Measurements from ENCODE around the gene TERT. TPM values are rescaled to one million over a fixed set of nuclear protein-coding genes. Genes with fewer than 3 reads are reported as not detected.
"Not testable (repeated sequence)": the region's sequence is repeated elsewhere in the genome, so short reads cannot be mapped to it uniquely, and the experiment has no call there.

The TERT gene
- total RNA-seq, 1 experiment from 2014 or later, result 0.42 TPM

DNA sequence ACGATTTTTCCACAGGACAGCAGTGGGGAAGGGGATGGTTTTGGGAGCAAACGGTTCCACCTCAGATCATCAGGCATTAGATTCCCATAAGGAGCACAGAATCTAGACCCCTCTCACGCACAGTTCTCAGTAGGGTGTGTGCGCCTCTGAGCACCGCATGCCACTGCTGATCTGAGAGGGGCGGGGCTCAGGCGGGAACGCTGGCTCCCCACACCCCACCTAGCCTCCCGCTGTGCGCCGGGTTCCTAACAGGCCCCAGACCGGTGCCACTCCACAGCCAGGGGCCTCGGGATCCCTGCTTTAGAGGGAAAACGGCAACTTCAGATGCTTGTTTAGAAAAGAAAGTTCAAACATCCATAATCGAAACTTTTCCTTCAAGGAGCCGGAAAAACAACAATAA is 20.4 kb downstream of the TERT start:
- DNase-seq (ENCODE audit: low read depth, low spot score), result no peak
- in situ Hi-C loops (cut with HindIII; ENCODE audit: low pct_unique_long_range_greater_than_20kb, low sequenced_read_pairs), result no loop called here

DNA sequence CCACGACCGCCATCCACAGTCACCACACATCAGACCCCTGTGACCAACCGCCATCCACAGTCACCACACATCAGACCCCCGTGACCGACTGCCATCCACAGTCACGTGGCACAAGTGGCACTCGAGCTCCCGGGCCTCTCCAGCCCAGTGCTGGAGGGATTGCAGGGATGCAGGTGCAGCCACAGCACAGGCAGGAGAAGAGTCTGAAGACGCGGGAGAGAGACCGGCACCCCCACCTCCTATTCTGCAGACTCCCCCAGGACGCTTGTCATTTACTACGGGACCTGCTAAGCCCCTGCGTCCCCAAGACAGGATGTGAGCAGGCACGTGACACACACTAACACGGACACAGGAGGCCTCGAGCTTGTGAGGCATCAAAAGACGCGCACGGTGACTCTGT is 21.1 kb downstream of the TERT start:
- no peak for DNase-seq (ENCODE audit: low read depth, low spot score)
- in situ Hi-C loops (cut with HindIII; ENCODE audit: low pct_unique_long_range_greater_than_20kb, low sequenced_read_pairs), result no loop called here

DNA sequence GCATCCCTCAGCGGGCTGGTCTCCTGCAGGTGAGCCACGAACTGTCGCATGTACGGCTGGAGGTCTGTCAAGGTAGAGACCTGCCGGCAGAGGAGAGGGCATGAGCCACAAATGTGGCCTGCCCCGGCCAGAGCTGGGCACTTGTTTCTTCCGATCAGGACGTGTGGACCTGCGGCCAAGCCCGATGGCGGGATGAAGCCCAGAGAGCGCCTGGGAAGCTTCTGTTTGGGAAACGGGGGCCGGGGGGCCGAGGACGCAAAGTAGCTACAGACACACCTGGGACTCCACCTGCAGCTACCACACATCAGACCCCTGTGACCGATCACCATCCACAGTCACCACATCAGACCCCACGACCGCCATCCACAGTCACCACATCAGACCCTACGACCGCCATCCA is 22.7 kb downstream of the TERT start:
- in situ Hi-C loops (cut with HindIII; ENCODE audit: low pct_unique_long_range_greater_than_20kb, low sequenced_read_pairs), result no loop called here
- no peak for DNase-seq (ENCODE audit: low read depth, low spot score)

GRCh38 chr5:1270933-1271914 is 23.6 kb downstream of the TERT start:
- DNase-seq (ENCODE audit: low read depth, low spot score), result no peak
- in situ Hi-C loops (cut with HindIII; ENCODE audit: low pct_unique_long_range_greater_than_20kb, low sequenced_read_pairs), result no loop called here

DNA sequence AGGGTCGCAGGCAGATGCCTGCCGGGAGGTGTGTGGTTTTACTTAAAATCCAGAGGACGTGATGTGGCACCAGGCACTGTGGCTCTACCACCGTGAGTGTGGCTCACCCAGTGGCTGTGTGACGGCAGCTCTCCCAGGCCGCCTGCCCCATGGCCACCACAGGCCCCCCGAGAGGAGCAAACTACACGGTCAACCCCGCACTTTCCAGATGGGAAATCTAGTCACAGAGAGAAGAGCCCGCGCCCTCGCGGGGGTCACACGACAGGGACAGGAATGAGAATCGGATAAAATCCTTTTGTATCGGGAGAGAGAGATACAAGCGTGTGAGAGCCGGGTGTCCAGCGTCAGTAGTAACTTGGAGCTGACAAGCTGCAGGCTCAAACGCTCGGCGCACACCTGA is 24.4 kb downstream of the TERT start:
- in situ Hi-C loops (cut with HindIII; ENCODE audit: low pct_unique_long_range_greater_than_20kb, low sequenced_read_pairs), result no loop called here
- DNase-seq (ENCODE audit: low read depth, low spot score), result no peak

DNA sequence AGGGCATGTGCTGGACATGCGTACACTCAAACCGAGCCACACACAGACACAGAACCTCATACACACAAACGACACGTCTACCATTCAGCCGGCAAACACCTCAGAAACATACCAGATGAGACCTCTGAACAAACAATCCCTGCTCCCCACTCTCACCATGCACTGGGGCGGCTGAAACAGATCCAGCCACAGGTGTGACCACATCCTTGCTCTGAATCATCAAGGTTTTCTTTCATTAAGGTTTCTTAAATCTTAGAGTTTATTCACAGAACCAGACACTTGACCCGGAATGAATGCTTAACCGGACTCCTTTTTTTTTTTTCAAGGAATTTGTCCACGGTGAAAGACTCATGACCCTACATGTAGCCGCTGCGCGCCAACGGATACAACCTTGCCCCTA is 26.2 kb downstream of the TERT start:
- DNase-seq (ENCODE audit: low read depth, low spot score), result no peak
- in situ Hi-C loops (cut with HindIII; ENCODE audit: low pct_unique_long_range_greater_than_20kb, low sequenced_read_pairs), result no loop called here

GRCh38 chr5:1268056-1268455 is 26.8 kb downstream of the TERT start:
- no peak for DNase-seq (ENCODE audit: low read depth, low spot score)
- in situ Hi-C loops (cut with HindIII; ENCODE audit: low pct_unique_long_range_greater_than_20kb, low sequenced_read_pairs), result no loop called here

DNA sequence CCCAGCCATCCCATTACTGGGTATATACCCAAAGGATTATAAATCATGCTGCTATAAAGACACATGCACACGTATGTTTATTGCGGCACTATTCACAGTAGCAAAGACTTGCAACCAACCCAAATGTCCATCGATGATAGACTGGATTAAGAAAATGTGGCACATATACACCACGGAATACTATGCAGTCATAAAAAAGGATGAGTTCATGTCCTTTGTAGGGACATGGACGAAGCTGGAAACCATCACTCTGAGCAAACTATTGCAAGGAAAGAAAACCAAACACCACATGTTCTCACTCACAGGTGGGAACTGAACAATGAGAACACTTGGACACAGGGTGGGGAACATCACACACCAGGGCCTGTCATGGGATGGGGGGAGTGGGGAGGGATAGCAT is 27.4 kb downstream of the TERT start:
- in situ Hi-C loops (cut with HindIII; ENCODE audit: low pct_unique_long_range_greater_than_20kb, low sequenced_read_pairs); DNase-seq (ENCODE audit: low read depth, low spot score): not testable (repeated sequence)

DNA sequence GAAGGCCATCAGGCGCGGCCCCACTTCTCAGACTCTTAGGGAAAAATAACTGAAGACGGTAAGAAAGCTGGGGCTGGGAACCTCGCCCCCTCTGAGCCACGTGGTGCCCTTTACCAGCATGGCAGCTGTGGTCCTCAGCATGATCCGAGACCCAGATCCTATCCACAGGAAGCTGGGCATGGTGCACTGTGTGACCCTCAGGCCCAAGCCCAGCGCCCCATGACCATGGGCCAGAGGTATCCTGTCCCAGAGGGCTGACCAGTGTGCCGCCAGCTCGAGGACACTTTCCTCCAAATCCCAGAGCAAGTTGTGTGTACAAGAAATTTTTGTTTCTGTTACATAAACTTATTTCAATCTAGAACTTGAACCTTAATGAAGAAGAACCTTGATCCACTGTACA is 28.1 kb downstream of the TERT start:
- in situ Hi-C loops (cut with HindIII; ENCODE audit: low pct_unique_long_range_greater_than_20kb, low sequenced_read_pairs), result no loop called here

DNA sequence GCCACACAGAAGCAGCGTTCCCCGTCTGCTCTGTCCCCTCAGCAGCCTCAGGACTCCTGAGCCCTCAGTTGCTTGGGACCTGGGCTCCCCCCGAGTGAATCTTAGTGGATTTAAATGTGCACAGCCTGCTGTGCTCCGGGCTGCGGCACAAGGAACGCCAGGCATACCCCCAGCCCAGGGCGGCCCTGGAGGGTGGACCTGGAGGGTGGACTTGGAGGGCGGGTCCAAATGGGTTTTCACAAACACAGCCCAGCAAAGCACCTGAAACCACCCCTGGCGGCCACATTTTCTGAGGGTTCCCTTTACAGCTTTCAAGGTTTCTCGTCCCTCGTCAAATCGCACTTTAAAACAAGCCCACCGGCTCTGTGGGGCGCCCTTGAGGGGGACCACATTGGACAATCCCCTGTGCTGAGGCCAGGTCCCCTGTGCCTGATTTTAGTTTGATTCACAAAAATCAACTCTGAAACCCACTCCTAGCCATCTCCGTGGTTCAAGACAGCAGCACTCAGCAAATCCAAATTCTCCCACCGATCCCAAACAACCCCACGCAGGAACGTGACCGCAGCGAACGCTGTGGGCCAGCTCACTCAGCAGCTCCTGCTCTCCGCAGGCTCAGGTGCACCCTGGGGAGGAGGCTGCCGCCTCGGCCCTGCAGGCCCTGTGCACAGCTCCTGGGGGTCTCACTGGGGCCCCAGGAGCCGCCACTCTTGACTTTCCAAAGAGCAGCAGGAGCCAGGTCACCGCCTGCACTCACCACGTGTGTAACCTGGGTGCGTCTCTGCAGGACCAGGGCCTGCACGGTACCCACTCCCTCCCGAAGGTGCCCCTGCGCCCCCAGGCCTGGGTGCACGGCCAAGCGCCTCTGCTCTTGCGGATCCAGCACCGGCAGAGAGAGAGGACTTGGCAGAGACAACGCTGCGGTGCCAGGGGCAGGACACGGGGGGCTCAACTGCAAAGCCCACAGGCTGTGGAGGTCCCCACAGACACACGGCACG is 29.1 kb downstream of the TERT start:
- in situ Hi-C loops (cut with HindIII; ENCODE audit: low pct_unique_long_range_greater_than_20kb, low sequenced_read_pairs), result no loop called here
- no peak for DNase-seq (ENCODE audit: low read depth, low spot score)

More for the DNA sequence above, 28.1 kb downstream of the TERT start:
- DNase-seq (ENCODE audit: low read depth, low spot score), result no peak

DNA sequence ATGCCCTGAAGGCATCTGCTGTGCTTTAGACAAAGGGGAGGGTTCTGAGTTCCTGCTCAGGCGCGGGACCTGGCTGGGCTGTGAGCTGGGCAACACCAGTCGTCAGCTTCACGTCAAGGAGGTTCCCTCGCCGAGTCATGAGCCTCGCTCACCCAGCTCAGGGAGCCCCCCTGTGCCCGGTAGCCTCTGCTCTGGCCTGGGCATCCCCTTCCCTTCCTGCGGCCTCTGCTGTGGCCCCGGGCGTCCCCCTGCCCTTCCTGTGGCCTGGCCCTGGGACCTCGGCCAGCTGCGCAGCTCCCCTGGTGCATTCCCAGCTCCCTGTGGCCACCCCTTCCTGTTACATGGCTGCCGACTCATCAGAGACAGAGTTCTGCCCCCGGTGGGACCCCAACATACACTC is 29.8 kb downstream of the TERT start:
- in situ Hi-C loops (cut with HindIII; ENCODE audit: low pct_unique_long_range_greater_than_20kb, low sequenced_read_pairs), result no loop called here
- no peak for DNase-seq (ENCODE audit: low read depth, low spot score)

DNA sequence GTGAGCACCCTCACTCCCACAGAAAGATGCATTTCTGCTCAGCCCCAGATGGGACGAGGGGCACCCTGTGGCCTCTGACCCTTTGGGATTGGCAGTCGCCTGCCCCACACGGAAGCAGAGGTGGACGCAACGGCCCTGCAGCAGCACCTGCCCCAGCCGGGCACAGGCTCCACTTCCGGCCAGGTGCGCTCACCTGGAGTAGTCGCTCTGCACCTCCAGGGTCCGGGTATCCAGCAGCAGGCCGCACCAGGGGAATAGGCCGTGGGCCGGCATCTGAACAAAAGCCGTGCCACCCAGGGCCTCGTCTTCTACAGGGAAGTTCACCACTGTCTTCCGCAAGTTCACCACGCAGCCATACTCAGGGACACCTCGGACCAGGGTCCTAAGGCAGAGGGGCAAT is 30.7 kb downstream of the TERT start:
- DNase-seq (ENCODE audit: low read depth, low spot score), result no peak
- in situ Hi-C loops (cut with HindIII; ENCODE audit: low pct_unique_long_range_greater_than_20kb, low sequenced_read_pairs), result no loop called here

DNA sequence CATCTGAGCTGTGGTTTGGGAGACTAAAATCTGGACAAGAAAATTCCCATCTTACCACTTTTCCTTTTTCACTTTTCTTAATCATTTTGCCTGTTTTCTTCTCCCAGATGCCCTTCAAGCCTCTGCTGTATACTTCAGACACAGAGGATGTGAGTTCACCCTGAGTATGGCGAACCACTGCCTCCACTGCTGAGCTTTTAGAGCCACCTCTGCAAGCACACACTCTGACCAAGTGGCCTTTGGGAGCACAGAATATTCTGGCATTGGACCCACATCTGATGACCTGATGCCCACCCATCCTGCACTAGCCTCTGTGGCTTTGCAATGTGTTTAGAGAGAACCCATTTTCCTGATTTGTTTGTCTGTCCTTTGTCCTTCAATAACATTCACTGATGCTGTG is 32.5 kb downstream of the TERT start:
- in situ Hi-C loops (cut with HindIII; ENCODE audit: low pct_unique_long_range_greater_than_20kb, low sequenced_read_pairs), result no loop called here
- no peak for DNase-seq (ENCODE audit: low read depth, low spot score)

DNA sequence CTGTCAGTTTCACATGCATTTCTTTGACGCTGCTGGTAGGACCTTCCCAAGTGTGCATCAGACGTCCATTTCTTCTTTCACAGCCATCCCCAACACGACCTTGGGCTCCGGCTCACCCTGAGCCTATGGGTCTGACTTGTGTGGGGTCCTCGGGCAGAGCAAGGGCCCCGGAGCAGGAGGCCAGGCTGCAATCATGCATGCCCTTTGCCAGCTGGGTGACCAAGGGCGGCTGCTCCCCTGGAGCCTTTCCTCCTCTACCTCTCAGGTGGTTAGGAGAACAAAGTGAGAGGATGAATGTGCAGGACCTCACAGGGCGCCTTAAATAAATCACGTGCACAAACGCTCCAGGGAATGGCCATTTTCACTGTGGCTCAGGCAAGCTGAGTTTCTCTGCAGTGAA is 33.2 kb downstream of the TERT start:
- in situ Hi-C loops (cut with HindIII; ENCODE audit: low pct_unique_long_range_greater_than_20kb, low sequenced_read_pairs), result no loop called here
- DNase-seq (ENCODE audit: low read depth, low spot score), result no peak

DNA sequence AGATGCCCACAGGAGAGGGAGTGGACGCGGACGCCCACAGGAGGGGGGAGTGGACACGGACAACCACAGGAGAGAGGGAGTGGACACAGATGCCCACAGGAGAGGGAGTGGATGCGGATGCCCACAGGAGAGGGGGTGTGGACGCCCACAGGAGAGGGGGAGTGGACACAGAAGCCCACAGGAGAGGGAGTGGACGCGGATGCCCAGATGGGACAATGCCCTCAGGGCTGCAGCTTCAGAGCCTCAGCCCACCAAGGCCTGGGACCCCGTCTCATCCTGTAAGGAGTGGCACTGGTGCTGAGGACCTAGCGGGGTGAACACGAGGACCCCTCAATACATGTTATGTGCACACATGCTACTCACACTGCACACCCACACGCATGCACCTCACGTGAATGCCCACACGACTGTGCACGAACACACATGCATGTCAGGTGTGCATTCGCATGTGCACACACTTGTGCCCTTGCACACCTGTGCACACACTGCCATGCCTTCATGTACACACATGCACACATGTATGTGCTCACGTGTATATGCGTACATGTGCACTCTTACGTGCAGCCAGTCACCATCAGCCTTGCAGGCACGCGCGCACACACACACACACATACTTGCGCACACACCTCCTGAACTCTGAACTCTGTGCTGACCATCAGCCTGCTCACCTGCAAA is 34.9 kb downstream of the TERT start:
- in situ Hi-C loops (cut with HindIII; ENCODE audit: low pct_unique_long_range_greater_than_20kb, low sequenced_read_pairs), result no loop called here
- DNase-seq (ENCODE audit: low read depth, low spot score), result no peak

DNA sequence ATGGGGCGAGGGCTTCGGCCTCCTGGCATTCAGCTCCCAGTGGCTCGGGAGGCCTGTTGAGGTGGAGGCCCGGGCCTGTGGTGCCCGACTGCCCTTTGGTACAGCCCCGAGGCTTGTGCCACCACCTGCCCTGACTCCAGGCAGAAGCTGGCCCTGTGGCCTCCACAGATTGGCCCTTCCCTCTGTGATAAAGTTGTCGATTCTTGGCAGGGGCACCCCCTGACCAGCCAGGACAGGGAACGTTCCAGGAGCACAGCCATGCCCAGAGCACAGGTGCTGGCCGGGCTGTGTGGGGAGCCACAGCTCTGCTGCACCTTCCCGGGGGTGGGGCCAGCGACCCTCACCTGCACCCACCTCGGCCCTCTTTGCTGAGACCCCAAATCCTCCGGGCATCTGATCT is 37.0 kb downstream of the TERT start:
- DNase-seq (ENCODE audit: low read depth, low spot score), result no peak
- in situ Hi-C loops (cut with HindIII; ENCODE audit: low pct_unique_long_range_greater_than_20kb, low sequenced_read_pairs), result no loop called here

- DNase-seq (ENCODE audit: low read depth, low spot score), result no peak
- in situ Hi-C loops (cut with HindIII; ENCODE audit: low pct_unique_long_range_greater_than_20kb, low sequenced_read_pairs), result no loop called here
These were observed 37.5 kb downstream of the TERT start for GRCh38 chr5:1257363-1257762.

- no peak for DNase-seq (ENCODE audit: low read depth, low spot score)
- in situ Hi-C loops (cut with HindIII; ENCODE audit: low pct_unique_long_range_greater_than_20kb, low sequenced_read_pairs), result no loop called here
These were observed 38.1 kb downstream of the TERT start for GRCh38 chr5:1256776-1257175.
